Lung (tissue), 12 donors: Measurements from ENCODE around the gene CUL5. TPM values are rescaled to one million over a fixed set of nuclear protein-coding genes. Genes with fewer than 3 reads are reported as not detected.

Source experiments
- ATAC-seq: fragments of 200-7000 bp; cut with Tn5 transposase; one replicate; pipeline ENCODE4 v1.9.1; 2020; ENCODE audit warnings: moderate number of reproducible peaks; ENCODE audit not compliant: insufficient read depth, low FRiP score
- DNase-seq, 3 donors: peaks; one replicate each; pipeline ENCODE4 v3.0.0-alpha.2; 2013 to 2017
- H3K27ac ChIP-seq, 2 donors: one replicate each; pipeline ENCODE4 v1.5.1; 2013; ENCODE audit warnings: mild to moderate bottlenecking in 2 of 2, moderate library complexity in 2 of 2, control low read depth in 1 of 2, inconsistent platforms in 1 of 2, low read depth in 1 of 2, low read length in 1 of 2
- H3K27me3 ChIP-seq, 3 donors: one replicate each; pipeline ENCODE4 v1.5.1; 2013; ENCODE audit warnings: low read length in 2 of 3; ENCODE audit not compliant: control insufficient read depth in 3 of 3, insufficient read depth in 3 of 3
- H3K36me3 ChIP-seq, 4 donors: one replicate each; pipeline ENCODE4 v1.5.1; 2013; ENCODE audit warnings: low read length in 4 of 4, mild to moderate bottlenecking in 1 of 4, moderate library complexity in 1 of 4; ENCODE audit not compliant: control insufficient read depth in 4 of 4, insufficient read depth in 4 of 4
- H3K4me1 ChIP-seq, 5 donors: one replicate each; pipeline ENCODE4 v1.5.1; 2013; ENCODE audit warnings: low read length in 5 of 5, mild to moderate bottlenecking in 2 of 5, moderate library complexity in 1 of 5; ENCODE audit not compliant: control insufficient read depth in 5 of 5, insufficient read depth in 5 of 5
- H3K4me3 ChIP-seq: one replicate; pipeline ENCODE4 v1.5.1; 2013; ENCODE audit warnings: mild to moderate bottlenecking, control low read depth, moderate library complexity
- H3K9ac ChIP-seq, 2 donors: one replicate each; pipeline ENCODE4 v1.5.1; 2013; ENCODE audit warnings: low read length in 2 of 2, control low read depth in 1 of 2; ENCODE audit not compliant: insufficient read depth in 1 of 2
- H3K9me3 ChIP-seq, 4 donors: one replicate each; pipeline ENCODE4 v1.5.1; 2013; ENCODE audit warnings: low read length in 3 of 4, mild to moderate bottlenecking in 1 of 4, moderate library complexity in 1 of 4; ENCODE audit not compliant: control insufficient read depth in 4 of 4, insufficient read depth in 3 of 4
- CTCF ChIP-seq: IDR thresholded peaks from 2 replicates; pipeline ENCODE4 v1.5.1; 2012; ENCODE audit warnings: mild to moderate bottlenecking; ENCODE audit errors: control extremely low read depth, extremely low read depth
- WGBS, 2 donors: extraction: QIAGEN DNeasy Blood & Tissue Kit; methylation state at CpG; one replicate each; pipeline ENCODE4 v1.1.7; 2013; 5-methylcytosine and 5-hydroxymethylcytosine counted together
- polyA plus RNA-seq, 2 donors: library from polyadenylated mRNA; stranded (reverse); fragments of 200-250 nt; gene quantifications; one replicate each; pipeline ENCODE4 v1.2.1, GENCODE V29; 2013
- total RNA-seq, 2 donors: library from RNA; depleted of rRNA in 1 of 2; stranded (reverse); fragments of >200 nt in 1 of 2; gene quantifications; one replicate each; pipeline ENCODE4 v1.2.1, GENCODE V29; 2014 to 2021
- donor health status: control.
- donor health status: control.
- donor health status: Bipolar disorder and iron deficiency.
- donor health status: healthy.
- donor health status: DM: yes; HTN: yes; CAD: no.

The CUL5 gene
- total and polyA plus RNA-seq, 4 donors, result 5.4 to 53.6 (median 22.2) TPM

- H3K9ac ChIP-seq, result no peak overlapping the region
- no peaks in the 10 kb centered on the region for H3K27me3 ChIP-seq
- H3K9me3 ChIP-seq, result no peaks in the 10 kb centered on the region
- WGBS, 2 donors, result 93 to 100% methylated on average over 1 of the region's 1 CpG
- no peak overlapping the region for H3K27ac ChIP-seq
- H3K4me1 ChIP-seq, result peaks cover 0 to 8% (median 0%) of the 10 kb centered on the region in 5 donors
- no peak for TF ChIP-seq CTCF
- peaks cover 12 to 25% (median 16%) of the 10 kb centered on the region in 4 donors for H3K36me3 ChIP-seq
- no peak for DNase-seq
- H3K4me3 ChIP-seq, result no peak overlapping the region
- ATAC-seq, result no peak
Observed at GRCh38 chr11:108101090-108101775, 92.5 kb downstream of the CUL5 start.

- H3K4me1 ChIP-seq, result peaks cover 0 to 8% (median 0%) of the 10 kb centered on the region in 5 donors
- H3K27me3 ChIP-seq, result no peaks in the 10 kb centered on the region
- WGBS, 2 donors, result 91 to 95% methylated on average over 4 of the region's 4 CpGs
- ATAC-seq (no peak), DNase-seq (no peak)
- no peak overlapping the region for H3K9ac ChIP-seq
- TF ChIP-seq CTCF, result no peak
- H3K9me3 ChIP-seq, result no peaks in the 10 kb centered on the region
- H3K27ac ChIP-seq, result no peak overlapping the region
- no peak overlapping the region for H3K4me3 ChIP-seq
- peaks cover 0 to 3% (median 0%) of the 10 kb centered on the region in 4 donors for H3K36me3 ChIP-seq
Observed at GRCh38 chr11:108111126-108111525, 102.4 kb downstream of the CUL5 start.

- TF ChIP-seq CTCF, result no peak
- Histone ChIP-seq H3K4me1 (peaks cover 0 to 8% (median 0%) of the 10 kb centered on the region in 5 donors), H3K36me3 (peaks cover 0 to 3% (median 0%) of the 10 kb centered on the region in 4 donors), H3K9me3 (no peaks in the 10 kb centered on the region), H3K27me3 (no peaks in the 10 kb centered on the region), H3K27ac (no peak overlapping the region), H3K9ac (no peak overlapping the region), H3K4me3 (no peak overlapping the region)
- ATAC-seq, result no peak
- 85 to 92% methylated on average over 2 of the region's 2 CpGs for WGBS, 2 donors
- no peak for DNase-seq
Observed at GRCh38 chr11:108112057-108112456, 103.4 kb downstream of the CUL5 start.
